PC-9 (cell line): Measurements from ENCODE around the gene MORC2.

Experiments
- CTCF ChIP-seq: fragments of 200-600 bp; sonication (generic); conservative IDR thresholded peaks from 2 replicates; pipeline ENCODE4 v1.6.1; 2017; ENCODE audit warnings: mixed run types, antibody characterized with exemption, mild to moderate bottlenecking, moderate library complexity
- EZH2 ChIP-seq: fragments of 200-600 bp; sonication (generic); IDR thresholded peaks from 2 replicates; pipeline ENCODE4 v1.8.0; 2017; ENCODE audit warnings: antibody characterized with exemption, low read depth

- no peak for TF ChIP-seq CTCF
- TF ChIP-seq EZH2, result no peak
Observed at GRCh38 chr22:30881361-30882183, 87.0 kb downstream of the MORC2 start.
